Fibroblast of the conjunctiva (primary cell): ENCODE data around the gene ARHGEF7.
"Not testable (repeated sequence)": the region's sequence is repeated elsewhere in the genome, so short reads cannot be mapped to it uniquely, and the experiment has no call there.

Experiments used
- DNase-seq: peaks from one replicate; pipeline ENCODE4 v3.0.0-alpha.2; 2010; ENCODE audit warnings: low read depth

ARHGEF7 gene

GRCh38 chr13:111253365-111253872 is 138.3 kb downstream of the ARHGEF7 start:
- no peak for DNase-seq

GRCh38 chr13:111255228-111255790 is 140.2 kb downstream of the ARHGEF7 start:
- no peak for DNase-seq

GRCh38 chr13:111256458-111256857 is 141.3 kb downstream of the ARHGEF7 start:
- no peak for DNase-seq

- DNase-seq = no peak
Observed at GRCh38 chr13:111256946-111257345, 141.8 kb downstream of the ARHGEF7 start.

- DNase-seq = not testable (repeated sequence)
Observed at GRCh38 chr13:111257899-111258298, 142.8 kb downstream of the ARHGEF7 start.

- DNase-seq = no peak
Observed at GRCh38 chr13:111258637-111259036, 143.5 kb downstream of the ARHGEF7 start.

GRCh38 chr13:111259058-111259457 is 143.9 kb downstream of the ARHGEF7 start:
- DNase-seq = no peak

- DNase-seq = no peak
Observed at GRCh38 chr13:111261326-111261725, 146.2 kb downstream of the ARHGEF7 start.

- no peak for DNase-seq
Observed at GRCh38 chr13:111262281-111262680, 147.2 kb downstream of the ARHGEF7 start.

GRCh38 chr13:111262715-111263114 is 147.6 kb downstream of the ARHGEF7 start:
- DNase-seq = no peak

- DNase-seq = no peak
Observed at GRCh38 chr13:111263566-111263965, 148.5 kb downstream of the ARHGEF7 start.

GRCh38 chr13:111265006-111265700 is 150.0 kb downstream of the ARHGEF7 start:
- DNase-seq = no peak

GRCh38 chr13:111265701-111266035 is 150.6 kb downstream of the ARHGEF7 start:
- no peak for DNase-seq

GRCh38 chr13:111267205-111267604 is 152.1 kb downstream of the ARHGEF7 start:
- no peak for DNase-seq

- peak; percentile 43 for DNase-seq
Observed at GRCh38 chr13:111267784-111268183, 152.7 kb downstream of the ARHGEF7 start.

GRCh38 chr13:111269508-111269907 is 154.4 kb downstream of the ARHGEF7 start:
- DNase-seq = no peak

- no peak for DNase-seq
Observed at GRCh38 chr13:111270126-111270525, 155.0 kb downstream of the ARHGEF7 start.

- DNase-seq = no peak
Observed at GRCh38 chr13:111270765-111271698, 155.9 kb downstream of the ARHGEF7 start.

GRCh38 chr13:111272117-111272516 is 157.0 kb downstream of the ARHGEF7 start:
- no peak for DNase-seq

- DNase-seq = no peak
Observed at GRCh38 chr13:111275382-111275781, 160.3 kb downstream of the ARHGEF7 start.

GRCh38 chr13:111275995-111276618 is 161.0 kb downstream of the ARHGEF7 start:
- no peak for DNase-seq

- DNase-seq = no peak
Observed at GRCh38 chr13:111278258-111278657, 163.1 kb downstream of the ARHGEF7 start.
